Fibroblast of villous mesenchyme (primary cell): Measurements from ENCODE around the gene THTPA. TPM values are rescaled to one million over a fixed set of nuclear protein-coding genes. Genes with fewer than 3 reads are reported as not detected.

ENCODE experiments used
- DNase-seq: peaks from one replicate; pipeline ENCODE4 v3.0.0-alpha.2; 2010; ENCODE audit warnings: low read depth
- H3K4me3 ChIP-seq: 2 replicates; pipeline ENCODE4 v1.5.1; 2011; ENCODE audit warnings: low read depth, mild to moderate bottlenecking, low read length
- CTCF ChIP-seq: IDR thresholded peaks from 2 replicates; pipeline ENCODE4 v1.5.1; 2012; ENCODE audit warnings: low read depth, mild to moderate bottlenecking, low read length; ENCODE audit not compliant: insufficient read depth
- total RNA-seq: library from RNA; depleted of rRNA; stranded (reverse); fragments of >200 nt; gene quantifications from 2 replicates; pipeline ENCODE4 v1.2.3, GENCODE V29; 2012

The THTPA gene
- total RNA-seq, 1 donor: 15.5 TPM

- no peak overlapping the region for H3K4me3 ChIP-seq
- peak; percentile 45 for TF ChIP-seq CTCF
- DNase-seq: no peak
These were observed 12.7 kb downstream of the THTPA start for GRCh38 chr14:23568600-23569331.

DNA sequence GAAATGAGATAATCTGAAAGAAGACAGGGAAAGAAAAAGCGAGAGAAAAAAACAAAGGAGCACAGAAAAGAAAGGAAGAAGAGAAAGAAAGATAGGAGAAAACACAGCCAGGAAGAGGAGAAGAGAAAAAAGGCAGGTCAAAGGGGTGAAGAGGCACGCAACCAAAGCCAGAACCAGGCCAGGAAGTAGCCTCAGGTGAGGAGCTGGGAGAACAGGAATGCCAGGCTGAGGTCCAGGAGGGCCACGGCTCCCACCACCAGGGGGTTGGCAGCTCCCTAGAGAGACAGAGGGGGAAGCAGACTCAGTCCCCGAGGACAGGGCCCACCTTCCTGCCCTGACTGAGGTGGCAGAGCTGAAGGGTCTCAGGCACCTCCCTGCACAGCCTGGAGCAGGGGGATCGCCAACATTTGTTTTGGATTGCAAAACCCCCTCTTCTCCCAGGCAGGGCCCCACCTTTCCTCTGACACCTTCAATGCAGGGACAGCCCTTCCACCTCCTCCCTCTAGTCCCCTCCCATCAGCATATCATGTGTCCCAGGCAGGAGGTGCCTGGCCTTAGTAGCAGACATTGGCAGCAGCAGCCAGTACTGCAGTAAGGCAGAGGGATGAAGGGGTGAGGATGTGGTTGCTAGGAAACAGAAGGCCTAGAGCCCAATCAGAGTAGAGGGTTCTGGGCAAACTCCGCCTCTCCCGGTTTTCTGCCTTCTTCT, 13.5 kb downstream of the THTPA start:
- H3K4me3 ChIP-seq: no peak overlapping the region
- DNase-seq: no peak
- TF ChIP-seq CTCF: no peak

DNA sequence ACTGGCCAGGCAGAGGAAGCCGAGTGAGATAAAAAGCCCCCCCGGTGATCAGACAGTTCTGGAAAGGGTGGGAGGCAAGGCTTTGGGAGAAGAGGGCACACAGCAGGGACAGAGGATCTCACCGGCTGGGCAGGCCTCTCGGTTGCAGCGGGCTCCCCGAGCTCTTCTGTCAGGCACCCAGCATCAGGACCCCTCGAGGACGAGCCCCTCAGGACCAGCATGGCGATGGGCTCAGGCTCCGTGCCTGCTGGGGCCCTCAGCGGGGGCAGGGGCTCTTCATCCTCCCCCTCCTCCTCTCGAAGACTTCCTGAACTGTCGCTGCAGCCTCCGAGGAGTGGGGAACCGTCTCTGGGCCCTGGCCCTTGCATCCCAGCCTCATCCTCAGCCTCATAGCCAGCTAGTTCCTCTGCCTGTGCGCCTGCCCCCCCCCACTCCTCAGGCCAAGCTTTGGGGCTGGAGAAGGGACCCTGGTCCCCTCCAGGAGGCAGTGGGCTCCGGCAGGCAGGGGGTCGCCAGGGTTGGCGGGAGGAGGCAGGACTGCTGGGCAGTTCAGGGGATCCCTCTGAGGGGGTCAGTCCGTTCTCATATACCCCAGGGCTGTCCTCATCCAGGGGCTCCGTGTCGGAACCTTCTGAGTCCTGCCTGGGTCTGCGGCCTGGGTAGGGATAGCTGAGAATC, 14.9 kb downstream of the THTPA start:
- TF ChIP-seq CTCF: no peak
- DNase-seq: no peak
- H3K4me3 ChIP-seq: no peak overlapping the region

- no peak for DNase-seq
- TF ChIP-seq CTCF: no peak
- H3K4me3 ChIP-seq: no peak overlapping the region
These were observed 15.8 kb downstream of the THTPA start for GRCh38 chr14:23571701-23572523.

- DNase-seq: no peak
- no peak for TF ChIP-seq CTCF
- no peak overlapping the region for H3K4me3 ChIP-seq
These were observed 16.4 kb downstream of the THTPA start for GRCh38 chr14:23572524-23572828.

GRCh38 chr14:23572836-23573235, 16.8 kb downstream of the THTPA start:
- no peak for DNase-seq
- H3K4me3 ChIP-seq: no peak overlapping the region
- TF ChIP-seq CTCF: no peak
